GM23248 (cell line): ENCODE data around the gene LMX1B. TPM values are rescaled to one million over a fixed set of nuclear protein-coding genes. Genes with fewer than 3 reads are reported as not detected.

Experiments used
- DNase-seq: peaks from one replicate; pipeline ENCODE4 v3.0.0-alpha.2; 2015
- H2AFZ ChIP-seq: fragments of 200-600 bp; sonication (generic); 2 replicates; pipeline ENCODE4 v1.6.1; 2016; ENCODE audit warnings: antibody characterized with exemption
- H3F3A ChIP-seq: fragments of 200-600 bp; sonication (generic); 2 replicates; pipeline ENCODE4 v1.6.1; 2016; ENCODE audit warnings: mild to moderate bottlenecking, antibody characterized with exemption, mixed run types; ENCODE audit not compliant: insufficient read depth
- H3K27ac ChIP-seq: fragments of 200-600 bp; sonication (generic); 2 replicates; pipeline ENCODE4 v1.5.1; 2016; ENCODE audit warnings: mild to moderate bottlenecking
- H3K27me3 ChIP-seq: fragments of 200-600 bp; sonication (generic); replicated peaks from 2 replicates; pipeline ENCODE4 v1.6.1; 2016; ENCODE audit warnings: mild to moderate bottlenecking; ENCODE audit not compliant: insufficient read depth
- H3K36me3 ChIP-seq: fragments of 200-600 bp; sonication (generic); 2 replicates; pipeline ENCODE4 v1.6.1; 2016; ENCODE audit warnings: low read depth, mild to moderate bottlenecking
- H3K4me1 ChIP-seq: fragments of 200-600 bp; sonication (generic); 2 replicates; pipeline ENCODE4 v1.6.1; 2016; ENCODE audit warnings: mild to moderate bottlenecking; ENCODE audit not compliant: insufficient read depth
- H3K4me2 ChIP-seq: fragments of 200-600 bp; sonication (generic); one replicate; pipeline ENCODE4 v1.6.1; 2016; ENCODE audit warnings: mild to moderate bottlenecking; ENCODE audit not compliant: unreplicated experiment
- H3K4me3 ChIP-seq: fragments of 200-600 bp; sonication (generic); 2 replicates; pipeline ENCODE4 v1.5.1; 2016; ENCODE audit warnings: mild to moderate bottlenecking
- H3K79me2 ChIP-seq: fragments of 200-600 bp; sonication (generic); 2 replicates; pipeline ENCODE4 v1.6.1; 2016; ENCODE audit warnings: mild to moderate bottlenecking; ENCODE audit not compliant: insufficient read depth
- H3K9ac ChIP-seq: fragments of 200-600 bp; sonication (generic); 2 replicates; pipeline ENCODE4 v1.6.1; 2016; ENCODE audit warnings: mild to moderate bottlenecking
- H3K9me2 ChIP-seq: fragments of 200-600 bp; sonication (generic); 2 replicates; pipeline ENCODE4 v1.6.1; 2016; ENCODE audit warnings: mixed run types, mild to moderate bottlenecking, moderate library complexity; ENCODE audit not compliant: insufficient read depth
- H3K9me3 ChIP-seq: fragments of 200-600 bp; sonication (generic); one replicate; pipeline ENCODE4 v1.6.1; 2017; ENCODE audit warnings: low read depth
- H4K20me1 ChIP-seq: fragments of 200-600 bp; sonication (generic); 2 replicates; pipeline ENCODE4 v1.6.0; 2016; ENCODE audit not compliant: insufficient read depth
- EZH2 ChIP-seq: fragments of 200-600 bp; sonication (generic); IDR thresholded peaks from 2 replicates; pipeline ENCODE4 v1.6.1; 2018; ENCODE audit warnings: antibody characterized with exemption, mild to moderate bottlenecking; ENCODE audit not compliant: insufficient read depth, poor library complexity, severe bottlenecking
- EZH2phosphoT487 ChIP-seq: fragments of 200-600 bp; sonication (generic); IDR thresholded peaks from 2 replicates; pipeline ENCODE4 v1.6.1; 2018; ENCODE audit warnings: antibody characterized with exemption, moderate library complexity, mild to moderate bottlenecking, low read depth; ENCODE audit not compliant: insufficient read depth
- WGBS, 2 experiments: methylation state at CpG; one replicate each; pipeline ENCODE4 v1.1.6; 2015 to 2017; ENCODE audit warnings: low lambda C conversion rate in 2 of 2, low coverage in 1 of 2; ENCODE audit errors: missing lambda C conversion rate in 2 of 2; 5-methylcytosine and 5-hydroxymethylcytosine counted together
- in situ Hi-C: fragments of 300-500 bp; cut with MboI; formaldehyde crosslinking; loops from 2 replicates; pipeline ENCODE4 v1.15.0; 2020
- polyA plus RNA-seq: library from polyadenylated mRNA; unstranded; fragments of >200 nt; fragmentation: Nextera tagmentation; extraction: Ambion mirVana; gene quantifications from 2 replicates; pipeline ENCODE4 v1.2.1, GENCODE V29; 2016
- total RNA-seq: library from RNA; depleted of rRNA; stranded (reverse); fragments of >200 nt; shearing (Covaris generic); gene quantifications from 2 replicates; pipeline ENCODE4 v1.2.3, GENCODE V29; 2014

The LMX1B gene
- total and polyA plus RNA-seq, 2 experiments from 2014 or later = not detected

DNA sequence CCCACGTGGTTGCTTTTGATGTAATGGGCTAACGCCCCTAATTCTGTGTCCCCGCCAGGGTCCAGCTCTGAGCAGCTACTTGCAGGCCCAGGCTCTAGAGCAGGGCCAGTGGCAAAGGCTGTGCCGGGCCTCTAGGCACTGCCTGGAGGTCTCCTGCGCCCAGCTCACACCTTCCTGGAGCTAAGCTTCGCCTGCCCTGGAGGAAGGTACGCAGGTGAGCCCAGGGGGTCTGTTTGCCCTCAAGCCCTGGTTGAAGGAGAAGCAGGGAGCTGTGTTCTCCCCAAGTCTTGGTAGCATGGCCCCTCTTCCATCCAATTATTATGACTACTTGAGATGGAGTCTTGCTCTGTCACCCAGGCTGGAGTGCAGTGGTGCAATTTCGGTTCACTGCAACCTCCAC, 5.2 kb upstream of the LMX1B start:
- DNase-seq = no peak
- in situ Hi-C loops = loop anchor here (10.0 kb wide), 1 partner anchor 176 kb away; no protein-coding TSS in a partner anchor
- Histone ChIP-seq H2AFZ (no peak overlapping the region), H3K9ac (no peak overlapping the region), H3K9me3 (no peaks in the 10 kb centered on the region), H3K36me3 (no peaks in the 10 kb centered on the region), H3K27me3 (peaks cover 17% of the 10 kb centered on the region), H3K4me1 (no peaks in the 10 kb centered on the region), H3F3A (no peaks in the 10 kb centered on the region), H3K4me3 (no peak overlapping the region), H4K20me1 (no peaks in the 10 kb centered on the region), H3K4me2 (no peak overlapping the region), H3K27ac (no peak overlapping the region), H3K79me2 (no peaks in the 10 kb centered on the region), H3K9me2 (no peaks in the 10 kb centered on the region)
- TF ChIP-seq EZH2phosphoT487 (no peak), EZH2 (no peak)
- 67 to 69% methylated on average over 8 of the region's 8 CpGs for whole genome bisulfite sequencing, 2 experiments

- H4K20me1 ChIP-seq = no peaks in the 10 kb centered on the region
- no peak overlapping the region for H3K4me3 ChIP-seq
- peaks cover 17% of the 10 kb centered on the region for H3K27me3 ChIP-seq
- H3K79me2 ChIP-seq = no peaks in the 10 kb centered on the region
- H2AFZ ChIP-seq = no peak overlapping the region
- in situ Hi-C loops = loop anchor here (10.0 kb wide), 1 partner anchor 176 kb away; no protein-coding TSS in a partner anchor
- no peak for TF ChIP-seq EZH2
- TF ChIP-seq EZH2phosphoT487 = no peak
- WGBS, 2 experiments = 73 to 77% methylated on average over 6 of the region's 6 CpGs
- no peaks in the 10 kb centered on the region for H3F3A ChIP-seq
- H3K36me3 ChIP-seq = no peaks in the 10 kb centered on the region
- H3K27ac ChIP-seq = no peak overlapping the region
- no peak overlapping the region for H3K9ac ChIP-seq
- no peaks in the 10 kb centered on the region for H3K4me1 ChIP-seq
- H3K9me2 ChIP-seq = no peaks in the 10 kb centered on the region
- no peaks in the 10 kb centered on the region for H3K9me3 ChIP-seq
- no peak for DNase-seq
- no peak overlapping the region for H3K4me2 ChIP-seq
Observed at GRCh38 chr9:126609191-126609590, 4.5 kb upstream of the LMX1B start.

DNA sequence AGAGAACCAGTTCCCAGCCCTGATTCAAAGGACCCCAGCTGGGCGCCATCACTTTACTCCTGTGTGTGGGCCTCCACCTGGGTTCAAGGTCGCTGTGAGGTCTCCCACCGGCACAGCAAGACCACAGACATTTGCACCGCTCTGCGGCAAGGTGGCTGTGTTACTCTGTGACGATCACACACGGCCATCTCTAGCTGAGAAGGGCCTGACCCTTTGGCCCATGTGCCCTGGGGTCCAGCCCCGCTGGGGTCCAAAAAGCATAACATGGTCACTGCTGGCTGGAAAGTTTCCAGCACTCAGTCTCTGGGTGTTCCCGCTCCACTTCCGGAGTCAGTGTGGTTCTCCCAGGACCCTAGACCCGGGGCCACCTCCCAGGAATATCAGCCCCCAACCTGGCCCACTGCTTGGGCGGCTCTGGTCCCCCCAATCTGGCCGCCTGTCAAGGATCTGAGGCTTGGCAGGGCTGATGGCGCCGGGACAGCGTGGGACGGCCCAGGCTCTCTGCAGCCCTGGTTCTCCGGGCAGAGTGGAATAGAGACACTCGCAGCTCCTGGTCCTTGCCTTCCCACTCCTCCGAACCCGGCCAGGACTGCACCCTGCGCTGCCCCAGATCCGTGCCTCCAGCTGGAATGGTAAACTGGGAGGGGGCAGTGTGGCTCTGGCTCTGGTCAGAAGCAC, 3.9 kb upstream of the LMX1B start:
- in situ Hi-C loops = loop anchor here (10.0 kb wide), 2 partner anchors 155 to 175 kb away; no protein-coding TSS in a partner anchor
- Histone ChIP-seq H3K36me3 (no peaks in the 10 kb centered on the region), H4K20me1 (no peaks in the 10 kb centered on the region), H2AFZ (no peak overlapping the region), H3K27ac (no peak overlapping the region), H3K4me3 (no peak overlapping the region), H3K4me2 (no peak overlapping the region), H3K4me1 (no peaks in the 10 kb centered on the region), H3K9ac (no peak overlapping the region), H3K27me3 (peaks cover 23% of the 10 kb centered on the region), H3F3A (no peaks in the 10 kb centered on the region), H3K9me3 (no peaks in the 10 kb centered on the region), H3K9me2 (no peaks in the 10 kb centered on the region), H3K79me2 (no peaks in the 10 kb centered on the region)
- no peak for DNase-seq
- 74 to 76% methylated on average over 23 of the region's 23 CpGs for WGBS, 2 experiments
- TF ChIP-seq EZH2phosphoT487 (no peak), EZH2 (no peak)

- Histone ChIP-seq H2AFZ (no peak overlapping the region), H3K27me3 (peaks cover 33% of the 10 kb centered on the region)
Observed at GRCh38 chr9:126611193-126611591, 2.5 kb upstream of the LMX1B start.

More at GRCh38 chr9:126611193-126611591, 2.5 kb upstream of the LMX1B start:
- no peak for DNase-seq
- in situ Hi-C loops = loop anchor here (10.0 kb wide), 1 partner anchor 154 kb away; no protein-coding TSS in a partner anchor
- no peak for TF ChIP-seq EZH2phosphoT487
- TF ChIP-seq EZH2 = no peak
- Histone ChIP-seq H3K9me3 (no peaks in the 10 kb centered on the region), H3K4me3 (no peak overlapping the region), H3K79me2 (no peaks in the 10 kb centered on the region), H3K9me2 (no peaks in the 10 kb centered on the region), H3K4me2 (no peak overlapping the region), H3K9ac (no peak overlapping the region), H4K20me1 (no peaks in the 10 kb centered on the region), H3K36me3 (no peaks in the 10 kb centered on the region), H3K27ac (no peak overlapping the region), H3F3A (no peaks in the 10 kb centered on the region), H3K4me1 (no peaks in the 10 kb centered on the region)
- 47 to 49% methylated on average over 22 to 25 of the region's 25 CpGs for WGBS, 2 experiments
